Activated CD8-positive, alpha-beta memory T cell treated with anti-CD3 and anti-CD28 coated beads for 36 hours (primary cell): Measurements from ENCODE around the gene PNPLA3. TPM values are rescaled to one million over a fixed set of nuclear protein-coding genes. Genes with fewer than 3 reads are reported as not detected.

Source experiments
- CTCF ChIA-PET: fragments of 350-600 bp; sonication (Branson Sonifier 250); formaldehyde crosslinking; loops from one replicate; lab custom pipeline; 2021; ENCODE audit warnings: antibody characterized with exemption; lab: Charles Lee
- POLR2A ChIA-PET: fragments of 350-600 bp; sonication (Branson Sonifier 250); formaldehyde crosslinking; loops from one replicate; lab custom pipeline; 2021; ENCODE audit warnings: antibody characterized with exemption; lab: Charles Lee
- total RNA-seq, 2 experiments: library from RNA; stranded (reverse); gene quantifications; one replicate each; pipeline ENCODE4 v1.2.3, GENCODE V29; 2021

PNPLA3 gene
- total RNA-seq, 2 experiments from 2014 or later = 0.15 to 0.42 TPM

DNA sequence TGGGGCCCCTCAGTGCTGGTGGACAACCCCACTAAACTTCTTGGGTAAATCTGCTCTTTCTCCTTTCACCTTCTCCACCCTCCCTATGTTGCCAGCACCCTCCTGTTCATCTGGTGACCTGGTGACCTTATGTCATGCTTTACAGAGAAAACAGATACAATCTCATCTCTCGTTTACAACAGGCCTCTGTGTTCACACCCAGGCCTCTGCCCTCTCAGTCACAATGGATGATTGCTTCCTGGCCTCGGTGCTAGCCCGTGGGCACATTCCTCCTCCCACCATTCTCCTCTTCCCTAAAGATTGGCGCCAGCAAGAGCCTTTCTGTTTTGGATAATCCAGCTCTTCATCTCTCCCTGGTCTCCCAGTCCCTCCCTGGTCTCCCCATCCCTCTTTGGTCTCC lies 12.3 kb upstream of the PNPLA3 start:
- CTCF ChIA-PET = no interaction called here
- POLR2A ChIA-PET = no interaction called here

DNA sequence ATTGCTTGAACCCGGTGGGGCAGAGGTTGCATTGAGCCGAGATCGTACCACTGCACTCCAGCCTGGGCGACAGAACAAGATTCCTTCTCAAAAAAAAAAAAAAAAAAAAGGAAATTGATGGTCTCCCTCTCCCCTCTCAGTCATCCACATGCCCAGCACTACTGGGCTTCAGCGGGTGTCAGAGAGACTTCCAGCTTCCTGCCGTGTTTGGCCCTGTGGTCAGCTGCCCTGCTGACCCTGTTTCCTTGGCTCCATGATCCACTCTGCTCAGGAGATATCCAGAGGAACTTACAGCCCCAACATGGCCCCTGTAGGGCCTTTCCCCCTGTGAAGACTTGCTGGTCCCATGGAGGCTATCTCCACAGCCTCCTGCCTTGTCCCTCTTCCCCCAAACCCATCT lies 6.1 kb upstream of the PNPLA3 start:
- CTCF ChIA-PET = no interaction called here

DNA sequence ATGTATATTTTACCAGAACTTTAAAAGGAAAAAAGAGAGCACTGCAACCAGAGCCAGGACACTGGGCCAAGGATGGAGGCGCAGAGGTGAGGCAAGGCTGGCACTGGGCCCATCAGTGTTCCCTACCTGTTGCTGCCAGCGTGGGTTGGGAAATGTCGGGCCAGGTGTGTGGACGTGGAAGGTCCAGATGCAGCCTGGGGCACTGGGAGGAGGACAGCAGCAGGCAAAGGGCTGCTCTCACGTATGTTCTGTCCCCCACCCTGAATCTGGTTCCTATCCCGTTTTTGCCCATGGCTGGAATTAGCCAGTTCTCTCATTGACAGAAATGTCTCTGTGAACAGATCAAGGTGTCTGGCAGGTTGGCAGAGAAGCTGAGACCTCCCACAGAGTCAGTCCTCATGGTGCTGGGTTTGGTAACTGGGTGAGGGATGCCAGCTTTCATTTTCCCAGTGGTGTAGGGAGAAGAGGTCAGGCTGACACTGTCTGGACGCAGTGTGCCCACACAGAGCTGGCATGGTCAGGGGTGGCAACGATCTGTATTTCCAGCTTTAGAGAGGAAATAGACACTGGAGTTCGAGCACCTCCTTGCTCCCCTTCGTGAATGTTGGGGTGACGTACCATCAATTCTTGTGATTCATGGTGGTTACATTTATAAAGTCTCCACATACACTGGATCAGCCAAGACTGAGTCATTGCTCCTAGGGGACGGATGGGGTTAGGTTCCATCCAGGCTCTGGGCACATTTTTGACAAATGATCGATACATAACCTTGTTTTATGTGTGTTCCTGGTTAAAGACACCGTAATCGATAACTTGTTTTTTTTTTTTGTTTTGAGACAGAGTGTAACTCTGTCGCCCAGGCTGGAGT lies 4.3 kb upstream of the PNPLA3 start:
- ChIA-PET POLR2A (no interaction called here), CTCF (interaction anchor here (1.7 kb wide), 1 partner anchor 26 kb away, joined by 4 read pairs; no protein-coding TSS in a partner anchor)

More for the DNA sequence above, 6.1 kb upstream of the PNPLA3 start:
- POLR2A ChIA-PET = no interaction called here

DNA sequence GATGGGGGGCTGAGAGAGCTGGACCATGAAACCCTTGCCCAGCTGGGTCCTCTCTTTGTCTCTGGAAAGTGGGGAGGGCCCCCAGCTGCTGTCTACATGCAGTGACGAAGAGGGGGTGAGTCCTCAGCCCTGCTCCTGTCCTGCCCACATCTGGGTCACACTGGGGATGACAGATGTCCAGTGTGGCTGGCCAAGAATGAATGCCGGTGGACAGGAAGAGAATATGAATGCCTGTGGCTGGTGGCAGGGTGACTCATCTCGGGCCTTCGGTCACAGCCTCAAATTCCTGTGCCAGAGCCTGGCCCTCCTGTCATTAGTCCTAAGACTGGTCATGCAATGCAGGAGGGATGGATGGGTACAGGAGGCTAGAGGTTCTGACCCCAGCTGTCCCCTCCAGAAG lies 2.2 kb upstream of the PNPLA3 start:
- ChIA-PET CTCF (no interaction called here), POLR2A (no interaction called here)

DNA sequence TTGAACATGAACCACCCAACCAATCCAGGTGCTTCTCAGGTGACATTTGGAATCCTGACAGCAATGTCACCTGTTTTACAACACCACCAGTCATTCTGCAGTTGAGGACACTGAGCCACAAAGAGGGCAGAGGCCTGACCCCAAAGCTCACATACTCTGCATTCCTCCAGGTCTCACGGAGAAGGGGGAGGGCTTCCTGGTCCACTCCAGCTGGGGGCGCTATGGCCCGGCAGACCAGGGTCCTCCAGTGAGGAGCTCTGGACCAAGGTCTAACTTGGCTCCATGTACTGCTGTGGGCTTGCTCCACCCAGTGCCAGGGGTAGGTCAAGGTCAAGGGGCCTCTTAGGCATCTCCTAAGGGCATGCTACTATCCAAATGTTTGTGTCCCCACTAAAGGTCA lies 1.5 kb upstream of the PNPLA3 start:
- ChIA-PET POLR2A (no interaction called here), CTCF (interaction anchor here (0.6 to 1.3 kb wide), 2 partner anchors 24 to 233 kb away, joined by 4 to 5 read pairs; no protein-coding TSS in a partner anchor)

DNA sequence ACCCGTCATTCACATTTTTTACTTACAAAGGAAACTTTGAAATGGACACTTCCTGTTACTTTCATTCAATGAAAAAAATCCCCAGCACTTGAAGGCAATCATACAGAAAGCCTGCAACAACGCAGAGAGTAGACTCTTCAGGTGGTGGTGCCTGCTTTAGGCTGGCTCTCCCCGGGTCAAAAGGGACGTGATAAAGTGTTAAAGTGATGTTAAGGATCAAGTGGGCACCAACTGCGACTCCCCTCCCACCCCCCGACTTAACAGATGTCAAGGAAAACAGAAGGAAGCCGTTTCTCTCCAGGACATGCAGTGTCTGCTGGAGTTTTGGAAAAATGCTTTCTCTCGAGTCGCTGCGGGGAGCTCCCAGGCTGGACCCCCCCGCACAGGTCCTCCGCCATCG lies 414 bp upstream of the PNPLA3 start:
- ChIA-PET CTCF (interaction anchor here (1.3 kb wide), 1 partner anchor 23 kb away, joined by 5 read pairs; no protein-coding TSS in a partner anchor), POLR2A (no interaction called here)

DNA sequence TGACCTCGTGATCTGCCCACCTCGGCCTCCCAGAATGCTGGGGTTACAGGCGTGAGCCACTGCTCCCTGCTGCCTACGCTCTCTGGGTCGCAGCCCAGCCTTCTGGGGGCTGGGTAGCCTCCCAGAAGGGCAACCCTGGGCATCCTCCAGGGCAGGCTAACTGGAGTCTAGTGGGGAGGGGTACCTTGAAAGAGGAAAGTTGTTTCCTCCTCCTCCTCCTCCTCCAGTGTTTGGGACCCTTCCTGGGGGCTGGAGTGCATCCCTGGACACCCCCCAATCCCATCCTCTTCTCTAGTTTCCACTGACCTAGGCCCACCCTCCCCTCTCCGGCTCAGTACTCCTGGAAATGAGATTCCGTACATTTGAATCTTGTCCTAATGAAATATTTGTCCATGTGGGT lies 1.3 kb downstream of the PNPLA3 start:
- ChIA-PET POLR2A (no interaction called here), CTCF (no interaction called here)

DNA sequence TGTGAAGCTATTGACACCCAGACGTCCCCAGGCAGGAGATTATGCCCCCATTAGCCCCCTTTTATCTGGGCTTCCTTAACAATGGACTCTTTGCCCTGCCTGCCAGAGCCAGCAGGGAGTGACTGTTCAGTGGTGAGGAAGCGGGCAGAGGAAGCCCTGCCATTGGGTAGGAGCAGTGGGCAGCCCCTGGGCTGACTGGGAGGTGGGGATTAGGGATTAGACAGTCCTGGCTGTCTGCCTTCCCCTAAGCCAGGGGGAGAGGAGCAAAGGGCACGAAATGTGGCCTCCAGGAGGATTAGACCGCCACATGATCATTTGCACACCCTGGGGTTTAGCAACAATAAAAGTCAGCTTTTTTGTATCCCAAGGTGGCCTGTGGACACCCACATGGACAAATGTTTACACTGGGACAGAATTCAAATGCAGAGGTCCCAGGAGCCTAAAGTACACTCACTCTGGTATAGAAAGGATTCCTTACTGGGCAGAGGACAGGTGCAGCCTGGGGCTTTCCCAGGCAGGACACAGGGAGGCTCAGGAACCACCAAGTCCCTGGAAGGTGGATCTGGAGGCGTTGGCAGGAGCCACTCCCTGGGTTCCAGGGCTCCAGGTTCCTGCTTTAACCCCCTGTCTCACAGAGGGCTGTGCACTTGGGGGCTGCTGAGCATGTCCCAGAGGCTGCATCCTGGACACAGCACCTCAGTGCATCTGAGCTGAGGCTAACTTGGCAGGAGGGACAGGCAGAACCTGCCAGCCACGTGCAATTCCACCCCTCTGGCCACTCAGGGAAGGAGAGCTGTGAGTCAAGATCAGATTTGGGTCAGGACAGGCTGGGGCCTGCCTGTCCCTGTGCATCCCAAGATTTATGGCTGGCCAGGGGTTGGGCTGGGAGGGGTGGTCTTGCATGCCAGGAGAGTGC lies 2.1 kb downstream of the PNPLA3 start:
- ChIA-PET POLR2A (no interaction called here), CTCF (no interaction called here)

DNA sequence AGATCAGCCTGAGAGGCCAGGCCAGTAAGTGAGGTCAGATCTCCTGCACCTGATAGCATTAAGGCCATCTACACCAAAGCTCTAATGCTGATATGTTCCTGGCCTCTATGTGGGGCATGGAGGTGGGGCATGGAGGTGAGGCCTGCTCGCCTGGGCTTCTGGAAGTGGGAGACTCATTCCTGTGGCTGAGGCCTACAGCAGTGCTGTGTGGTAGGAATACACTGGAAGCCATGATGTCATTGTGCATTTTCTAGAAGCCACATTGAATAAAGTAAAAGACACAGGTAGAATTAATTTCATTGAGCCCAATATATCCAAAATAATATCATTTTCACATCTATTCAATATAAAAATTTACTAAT lies 2.7 kb downstream of the PNPLA3 start:
- ChIA-PET POLR2A (no interaction called here), CTCF (no interaction called here)

DNA sequence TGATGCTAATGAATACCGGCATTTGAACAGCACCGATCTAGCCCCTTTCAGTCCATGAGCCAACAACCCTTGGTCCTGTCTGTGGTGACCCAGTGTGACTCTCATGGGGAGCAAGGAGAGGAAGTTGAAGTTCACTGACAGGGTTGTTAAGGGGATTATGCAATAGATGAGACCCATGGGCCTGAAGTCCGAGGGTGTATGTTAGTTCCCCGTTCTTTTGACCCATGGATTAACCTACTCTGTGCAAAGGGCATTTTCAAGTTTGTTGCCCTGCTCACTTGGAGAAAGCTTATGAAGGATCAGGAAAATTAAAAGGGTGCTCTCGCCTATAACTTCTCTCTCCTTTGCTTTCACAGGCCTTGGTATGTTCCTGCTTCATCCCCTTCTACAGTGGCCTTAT lies 4.9 kb downstream of the PNPLA3 start:
- ChIA-PET POLR2A (no interaction called here), CTCF (no interaction called here)

DNA sequence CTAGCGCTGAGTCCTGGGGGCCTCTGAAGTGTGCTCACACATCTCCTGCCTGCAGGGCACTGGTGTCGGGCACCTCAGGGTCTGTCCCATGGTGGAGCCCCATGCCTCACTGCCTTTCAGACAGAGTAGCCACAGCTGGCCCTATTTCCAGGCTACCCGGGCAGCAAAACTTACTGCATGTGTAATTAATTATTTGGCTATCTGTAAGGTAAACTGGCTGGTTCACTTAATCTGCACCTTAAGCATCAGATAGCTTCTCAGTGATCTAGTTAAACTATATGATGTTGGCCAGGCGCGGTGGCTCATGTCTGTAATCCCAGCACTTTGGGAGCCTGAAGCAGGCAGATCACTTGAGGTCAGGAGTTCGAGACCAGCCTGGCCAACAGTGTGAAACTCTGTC lies 5.3 kb downstream of the PNPLA3 start:
- CTCF ChIA-PET = no interaction called here

DNA sequence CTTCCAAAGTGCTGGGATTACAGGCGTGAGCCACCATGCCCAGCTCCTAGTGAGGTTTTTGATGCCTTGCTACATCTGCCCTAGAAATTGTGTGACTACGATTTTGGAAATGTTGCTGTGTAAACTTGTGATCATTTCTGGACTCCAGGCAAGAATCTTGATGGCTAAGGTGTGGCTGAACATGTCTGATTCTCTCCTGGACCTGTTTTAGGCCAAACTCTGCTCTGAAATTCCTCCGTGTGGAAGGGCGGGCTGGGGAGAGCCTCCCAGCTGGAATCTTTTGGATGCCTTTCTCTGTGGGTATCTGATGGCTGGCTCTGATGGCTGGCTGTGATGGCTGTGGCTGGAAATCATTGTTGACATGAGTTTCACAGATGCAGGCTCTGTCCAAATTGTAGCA lies 8.2 kb downstream of the PNPLA3 start:
- CTCF ChIA-PET = interaction anchor here (1.0 kb wide), 1 partner anchor 20 kb away, joined by 3 read pairs; no protein-coding TSS in a partner anchor
- POLR2A ChIA-PET = no interaction called here

More for the DNA sequence above, 5.3 kb downstream of the PNPLA3 start:
- POLR2A ChIA-PET = no interaction called here

DNA sequence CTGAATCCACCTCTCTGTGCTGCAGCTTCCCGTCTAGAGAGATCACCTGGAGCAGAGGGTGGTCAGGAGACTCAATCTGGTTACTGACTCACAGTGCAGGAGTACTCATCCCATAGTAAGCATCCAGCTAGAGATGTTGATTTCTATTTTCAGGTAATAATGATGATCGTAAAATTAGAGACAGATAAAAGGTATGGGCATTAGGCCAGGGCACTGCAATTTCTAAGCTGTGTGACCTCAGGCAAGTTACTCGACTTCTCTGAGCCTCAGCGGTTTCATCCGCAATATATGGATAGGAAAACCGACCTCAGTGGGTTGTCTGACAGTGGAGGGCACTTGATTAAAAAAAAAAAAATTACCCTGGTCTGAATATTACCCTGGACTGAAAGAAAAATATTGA lies 17.8 kb downstream of the PNPLA3 start:
- CTCF ChIA-PET = no interaction called here

DNA sequence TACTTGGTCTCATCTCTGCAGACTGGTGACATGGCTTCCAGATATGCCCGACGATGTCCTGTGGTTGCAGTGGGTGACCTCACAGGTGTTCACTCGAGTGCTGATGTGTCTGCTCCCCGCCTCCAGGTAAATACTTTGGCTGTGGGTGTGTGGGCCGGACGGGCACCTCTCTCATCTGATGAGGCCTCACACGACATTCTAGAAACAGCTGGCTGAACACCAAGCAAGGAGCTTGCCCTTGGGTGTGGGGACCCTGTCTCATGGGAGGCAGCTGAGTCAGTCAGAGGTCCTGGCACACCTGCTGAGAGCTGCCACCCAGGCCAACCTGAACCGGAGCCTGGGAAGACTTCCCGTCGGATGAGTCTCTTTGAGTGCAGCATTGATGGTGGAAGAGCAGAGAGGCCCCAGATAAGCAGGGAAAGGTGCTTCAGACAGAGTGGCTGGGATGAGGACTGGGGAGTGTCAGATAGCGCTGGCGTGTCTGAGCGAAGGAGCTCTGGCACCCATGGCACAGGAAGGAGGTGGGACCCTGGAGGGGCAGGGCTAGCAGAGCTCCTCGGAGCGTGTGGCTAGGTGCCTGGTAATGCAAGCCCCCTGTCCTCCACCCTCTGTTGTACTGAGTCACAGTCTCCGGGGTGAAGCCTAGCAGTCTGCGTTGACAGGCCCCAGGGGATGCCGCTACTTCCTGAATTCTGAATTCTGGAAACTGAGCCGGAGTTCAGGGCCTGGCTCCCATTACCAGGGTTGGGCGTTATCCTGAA lies 21.2 kb downstream of the PNPLA3 start:
- POLR2A ChIA-PET = no interaction called here

More for the DNA sequence above, 17.8 kb downstream of the PNPLA3 start:
- POLR2A ChIA-PET = no interaction called here

DNA sequence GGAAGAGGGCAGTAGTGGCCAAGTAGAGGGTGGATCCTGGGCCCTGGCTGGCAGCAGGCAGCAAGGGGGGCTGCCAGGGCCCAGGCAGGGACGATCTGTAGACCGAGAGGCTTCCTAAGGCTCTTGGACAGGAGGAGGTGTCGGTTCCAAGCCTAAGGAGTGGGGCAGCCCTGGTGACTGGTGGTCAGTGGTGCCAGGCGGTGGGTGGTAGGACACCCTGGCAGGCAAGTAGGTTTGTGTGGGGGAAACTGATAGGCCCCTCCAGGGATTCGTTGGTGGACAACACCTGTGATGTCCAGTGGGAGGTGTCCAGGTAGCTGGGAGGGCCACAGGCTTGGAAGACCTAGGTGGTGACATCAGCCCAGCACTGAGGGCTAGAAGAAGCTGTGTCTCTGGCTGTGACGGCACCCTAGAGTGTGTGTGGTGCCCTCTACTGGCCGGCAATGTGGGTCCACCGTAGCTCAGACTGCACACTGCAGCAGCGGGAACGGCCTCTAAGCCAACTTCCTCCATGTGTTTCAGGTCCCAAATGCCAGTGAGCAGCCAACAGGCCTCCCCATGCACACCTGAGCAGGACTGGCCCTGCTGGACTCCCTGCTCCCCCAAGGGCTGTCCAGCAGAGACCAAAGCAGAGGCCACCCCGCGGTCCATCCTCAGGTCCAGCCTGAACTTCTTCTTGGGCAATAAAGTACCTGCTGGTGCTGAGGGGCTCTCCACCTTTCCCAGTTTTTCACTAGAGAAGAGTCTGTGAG lies 22.2 kb downstream of the PNPLA3 start:
- ChIA-PET CTCF (interaction anchor here (0.5 to 2.9 kb wide), 15 partner anchors 9 to 686 kb away, joined by 3 to 13 read pairs (median 3); partner anchors contain the start of gene SAMM50), POLR2A (interaction anchor here (0.6 kb wide), 1 partner anchor 10 kb away, joined by 3 read pairs; the partner anchor contains the start of gene SAMM50)

More for the DNA sequence above, 21.2 kb downstream of the PNPLA3 start:
- CTCF ChIA-PET = interaction anchor here (1.3 to 2.9 kb wide), 4 partner anchors 10 to 608 kb away, joined by 3 to 13 read pairs (median 7); partner anchors contain the start of gene SAMM50

DNA sequence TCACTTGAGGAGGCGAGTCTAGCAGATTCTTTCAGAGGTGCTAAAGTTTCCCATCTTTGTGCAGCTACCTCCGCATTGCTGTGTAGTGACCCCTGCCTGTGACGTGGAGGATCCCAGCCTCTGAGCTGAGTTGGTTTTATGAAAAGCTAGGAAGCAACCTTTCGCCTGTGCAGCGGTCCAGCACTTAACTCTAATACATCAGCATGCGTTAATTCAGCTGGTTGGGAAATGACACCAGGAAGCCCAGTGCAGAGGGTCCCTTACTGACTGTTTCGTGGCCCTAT lies 22.7 kb downstream of the PNPLA3 start:
- CTCF ChIA-PET = interaction anchor here (0.6 to 2.9 kb wide), 12 partner anchors 8 to 685 kb away, joined by 3 to 13 read pairs (median 3); partner anchors contain the start of gene SAMM50
- POLR2A ChIA-PET = interaction anchor here (0.6 kb wide), 1 partner anchor 9 kb away, joined by 3 read pairs; the partner anchor contains the start of gene SAMM50

DNA sequence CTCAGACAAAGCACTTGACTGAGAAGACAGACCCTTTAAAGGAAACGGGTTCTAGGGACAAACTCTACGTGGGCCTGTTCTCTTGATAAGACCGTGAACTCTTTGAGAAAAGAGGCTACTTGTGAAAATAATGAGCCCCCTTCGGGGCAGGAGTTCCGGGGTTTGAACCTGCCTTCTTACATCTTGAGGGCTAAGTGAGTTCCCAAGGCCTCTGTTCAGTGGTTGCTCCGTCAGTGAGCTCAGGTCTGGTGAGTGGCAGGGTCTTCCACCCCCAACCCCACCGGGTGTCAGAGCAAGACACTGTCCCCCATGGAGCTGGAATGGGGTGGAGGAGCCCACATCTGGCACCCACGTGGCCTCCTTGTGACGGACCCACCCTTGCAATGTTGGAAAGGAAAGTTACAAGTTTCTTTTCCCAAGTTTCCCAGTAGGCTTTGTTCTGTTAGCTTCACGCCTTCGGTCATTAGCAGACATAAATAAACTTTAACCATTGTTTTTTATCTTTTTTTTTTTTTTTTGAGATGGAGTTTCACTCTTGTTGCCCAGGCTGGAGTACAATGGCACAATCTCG lies 25.3 kb downstream of the PNPLA3 start:
- ChIA-PET CTCF (no interaction called here), POLR2A (no interaction called here)

DNA sequence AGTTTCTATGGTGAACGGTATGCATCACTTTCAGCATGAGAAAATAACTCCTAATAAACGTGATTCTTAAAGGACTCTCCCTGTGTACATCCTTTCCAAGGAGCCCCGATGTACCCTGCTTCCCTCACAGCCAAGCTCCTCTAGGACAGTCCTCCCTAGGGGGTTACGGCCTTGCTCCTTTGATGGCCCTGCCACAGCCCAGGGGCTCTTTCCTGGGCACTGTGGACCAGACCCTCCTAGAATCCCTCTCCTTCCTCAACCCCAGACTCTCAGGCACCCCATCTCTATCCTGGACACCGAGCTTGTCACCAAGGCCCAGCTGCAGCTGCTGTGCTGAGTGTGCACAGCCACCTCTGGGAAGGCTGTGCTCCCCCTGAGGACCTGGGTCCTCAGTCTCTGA lies 27.8 kb downstream of the PNPLA3 start:
- ChIA-PET POLR2A (no interaction called here), CTCF (interaction anchor here (1.3 kb wide), 1 partner anchor 20 kb away, joined by 3 read pairs; no protein-coding TSS in a partner anchor)
